ENCODE data around the gene SLC19A1.

Gene SLC19A1

DNA sequence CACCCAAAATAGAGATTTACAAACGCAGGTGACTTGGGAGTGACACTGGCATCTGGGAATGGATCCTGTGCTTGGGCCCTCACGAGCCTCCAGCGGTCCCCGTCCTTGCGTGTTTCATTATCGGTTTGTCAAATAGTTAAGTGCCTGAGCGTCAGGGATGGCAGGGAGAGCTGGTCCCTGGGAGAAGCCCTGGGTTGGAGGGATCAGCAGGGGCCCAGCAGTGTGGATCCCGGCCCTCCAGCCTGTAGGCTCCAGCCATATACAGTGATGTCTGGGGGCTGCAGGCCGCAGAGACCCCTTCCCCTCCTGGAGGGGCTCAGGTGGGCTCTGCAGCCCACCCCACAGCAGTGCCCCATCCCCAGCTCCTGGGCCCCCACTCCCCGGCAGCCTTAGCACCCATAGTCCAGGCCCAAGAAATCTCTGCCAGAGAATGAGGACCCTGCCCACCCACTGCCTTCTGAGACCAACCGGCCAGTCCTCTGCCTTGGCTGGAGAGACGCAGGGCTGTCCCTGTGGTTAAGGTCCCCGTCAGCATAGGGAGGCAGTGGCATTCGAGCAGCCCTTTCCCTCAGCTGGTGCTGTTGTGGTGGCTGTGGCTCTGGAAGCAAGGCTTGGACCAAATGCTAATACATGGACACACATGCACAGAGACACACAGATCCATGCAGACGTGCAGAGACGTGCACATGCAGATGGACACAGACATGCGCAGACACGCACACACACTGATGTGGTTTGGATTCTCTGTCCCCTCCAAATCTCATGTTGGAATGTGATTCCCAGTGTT is 2.4 kb upstream of the SLC19A1 start:
- peak in 1 of 2 experiments; percentile 13 for DNase-seq

DNA sequence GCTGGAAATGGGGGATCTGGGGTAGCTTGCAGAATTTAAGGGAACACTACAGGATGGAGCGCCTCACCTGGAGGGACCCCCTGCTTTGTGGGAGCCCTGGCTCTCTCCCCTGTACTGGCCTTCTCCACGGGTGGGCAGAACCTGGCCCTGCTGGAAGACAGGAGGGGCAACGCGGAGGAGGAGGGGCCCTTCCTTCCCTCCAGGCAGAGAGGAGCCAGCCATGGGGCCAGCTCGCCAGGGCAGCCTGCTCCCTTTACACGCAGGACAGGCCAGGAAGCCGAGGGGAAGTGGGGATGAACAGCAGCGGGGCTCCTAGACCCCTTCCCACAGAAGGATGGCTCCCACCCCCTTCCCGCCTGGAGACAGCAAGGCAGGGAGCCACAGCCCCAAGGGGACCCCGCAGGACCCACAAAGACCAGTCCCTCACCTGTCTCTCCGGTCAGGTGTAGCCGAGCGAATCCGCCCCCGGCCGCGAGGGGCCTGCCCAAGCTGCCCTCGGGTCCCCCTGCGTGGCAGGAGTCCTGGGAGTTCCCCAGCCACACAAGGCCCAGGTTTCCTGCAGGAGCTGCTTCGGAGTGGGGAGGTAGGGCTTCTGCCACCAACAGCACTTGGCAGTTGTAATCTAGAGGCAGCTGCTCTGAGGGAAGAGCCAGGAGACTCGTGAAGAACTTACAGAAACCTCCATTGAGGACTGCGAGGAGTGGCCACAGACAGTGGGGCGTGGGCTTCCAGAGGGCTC is 1.6 kb upstream of the SLC19A1 start:
- DNase-seq = peak in 1 of 2 experiments; percentile 25

DNA sequence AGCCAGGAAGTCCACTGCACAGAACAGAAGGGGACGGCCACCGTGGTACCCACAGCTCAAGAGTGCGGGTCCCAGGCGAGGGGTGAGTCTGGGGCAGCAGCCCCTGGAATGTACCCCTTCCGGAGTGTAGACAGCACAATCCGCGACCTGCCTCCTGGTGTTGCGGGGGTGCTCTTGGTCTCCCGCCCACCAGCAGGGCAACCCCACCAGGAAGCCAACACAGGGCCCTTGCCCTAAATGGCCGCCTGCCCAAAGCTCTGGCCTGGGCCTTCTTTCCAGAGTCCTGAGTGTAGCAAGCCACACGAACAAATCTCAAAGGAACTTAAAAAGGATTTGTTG is 1.1 kb upstream of the SLC19A1 start:
- DNase-seq = peak; percentile 26 to 35

DNA sequence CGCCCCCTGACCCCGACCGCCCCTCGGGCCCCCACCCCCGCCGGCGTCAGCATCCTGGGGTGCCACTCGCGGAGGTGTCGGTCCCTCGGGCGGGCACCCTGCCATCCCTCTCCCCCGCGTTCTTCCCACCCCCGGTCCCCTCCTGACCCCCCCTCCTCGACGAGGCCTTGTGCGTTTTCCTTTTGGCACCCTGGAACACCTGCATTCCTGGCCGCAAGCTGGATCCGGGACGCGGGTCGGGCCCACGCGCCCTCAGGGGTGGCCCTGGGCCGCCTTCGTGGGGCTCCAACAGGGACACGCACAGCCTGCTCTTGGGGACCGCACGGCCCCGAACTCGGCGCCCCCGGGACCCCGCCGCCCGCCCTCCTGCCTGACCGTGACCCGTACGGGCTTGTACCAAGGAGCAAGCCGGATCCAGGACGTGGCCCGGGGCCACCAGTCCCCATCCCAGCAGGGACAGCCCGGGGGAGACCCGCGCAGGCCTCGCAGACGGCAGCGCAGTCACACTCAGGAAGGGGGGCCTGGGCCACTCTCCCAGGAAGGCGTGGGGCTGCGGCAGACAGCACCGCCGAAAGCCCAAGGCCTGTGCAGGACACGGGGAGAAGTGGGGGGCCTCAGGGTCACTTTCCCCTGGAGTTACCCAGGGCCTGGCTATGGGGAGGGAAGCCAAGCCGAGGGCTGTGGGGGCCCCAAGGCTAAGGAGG is 579 bp upstream of the SLC19A1 start:
- DNase-seq = peak; percentile 38 to 45

DNA sequence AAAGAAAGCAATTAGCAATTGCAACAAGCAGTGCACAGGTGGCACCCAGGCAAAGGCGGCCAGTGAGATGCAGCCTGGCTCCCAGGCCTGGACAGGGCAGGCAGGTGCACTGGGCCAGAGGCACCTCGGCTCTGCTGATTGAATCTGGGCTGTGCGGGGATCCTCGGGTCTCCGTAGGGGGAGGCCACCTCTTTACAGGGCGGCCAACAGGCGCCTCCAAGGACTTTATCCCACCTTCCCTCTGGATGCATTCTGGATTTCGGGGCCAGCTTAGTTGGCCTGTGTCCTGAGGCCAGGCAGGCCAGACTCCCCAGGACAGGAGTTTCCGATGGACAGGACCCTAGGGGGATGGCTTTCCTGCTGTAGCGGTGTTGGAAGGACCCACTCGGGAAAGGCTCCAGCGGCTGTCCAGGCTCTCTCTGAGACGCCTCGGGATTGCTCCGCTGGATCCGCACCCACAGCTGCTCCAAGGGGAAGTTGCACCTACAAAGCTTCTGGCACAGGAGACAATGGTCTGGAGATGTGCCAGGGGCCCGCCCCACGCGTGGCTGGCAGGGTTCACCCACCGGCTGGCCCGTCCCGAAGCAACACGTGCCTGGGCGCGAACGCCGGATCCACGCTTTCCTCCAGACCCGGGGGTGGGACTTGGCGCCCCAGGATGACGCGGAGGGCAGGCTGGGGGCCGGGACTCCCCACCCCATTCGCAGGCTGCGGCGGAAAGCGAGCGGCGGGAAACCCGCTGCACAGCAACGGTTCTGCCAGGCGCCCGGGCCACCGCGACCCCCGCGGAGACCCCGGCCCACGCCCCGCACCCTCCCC is 810 bp downstream of the SLC19A1 start:
- DNase-seq = peak; percentile 82 to 86

DNA sequence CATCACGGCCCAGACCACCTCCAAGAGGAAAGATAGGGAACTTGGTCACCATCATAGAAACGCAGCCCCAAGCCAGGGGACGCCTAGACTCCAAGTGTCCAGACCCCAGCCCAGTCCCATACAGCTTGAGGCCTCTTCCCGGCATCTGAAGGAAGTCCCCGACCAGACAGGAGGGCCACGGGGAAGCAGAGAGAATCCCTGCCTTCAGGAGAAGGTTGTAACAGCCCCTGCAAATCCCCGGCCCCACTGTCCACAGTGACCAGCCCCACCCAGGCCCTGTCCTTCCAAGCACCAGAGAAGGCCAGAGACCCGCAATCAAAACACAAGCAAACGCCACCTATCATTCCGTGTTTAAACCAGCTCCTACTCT is 1.7 kb downstream of the SLC19A1 start:
- DNase-seq = peak in 1 of 2 experiments; percentile 16

DNA sequence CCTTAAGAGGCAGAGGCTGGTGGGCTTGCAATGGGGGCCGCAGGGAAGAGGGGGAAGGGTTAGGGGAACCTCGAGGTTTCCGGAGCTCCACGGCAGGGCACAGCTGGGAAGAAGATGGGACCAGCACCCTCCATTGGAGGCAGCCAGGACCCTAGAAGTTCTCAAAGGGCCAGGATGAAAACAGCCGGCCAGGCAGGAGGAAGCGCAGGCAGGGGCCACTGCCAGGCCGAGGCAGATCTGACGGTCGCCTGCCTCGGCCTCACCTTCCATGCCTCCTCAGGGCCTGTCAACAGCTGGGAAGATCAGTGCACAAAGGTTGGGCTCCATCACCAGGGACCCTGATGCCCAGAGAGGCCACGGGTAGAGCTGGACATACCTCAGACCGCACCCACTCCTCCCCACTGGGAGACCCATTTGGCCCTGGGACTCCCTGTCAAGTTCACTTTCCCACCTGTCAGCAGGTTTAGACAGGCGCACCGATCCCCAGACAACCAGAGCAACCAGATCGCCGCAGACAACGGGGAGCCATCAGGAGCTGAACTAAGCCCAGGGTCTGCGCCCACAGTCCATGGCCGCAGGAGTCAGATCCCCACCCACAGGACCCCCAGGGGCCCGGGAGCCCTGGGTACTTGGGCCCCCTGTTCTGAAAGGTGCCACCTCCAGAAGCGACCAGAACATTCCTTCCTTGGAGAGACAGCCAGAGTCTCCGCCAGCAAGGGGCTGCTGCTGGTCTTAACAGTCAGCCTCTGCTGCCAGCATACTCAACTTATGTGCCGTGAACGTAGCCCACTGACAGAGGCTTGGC is 2.2 kb downstream of the SLC19A1 start:
- peak in 1 of 2 experiments; percentile 17 for DNase-seq

DNA sequence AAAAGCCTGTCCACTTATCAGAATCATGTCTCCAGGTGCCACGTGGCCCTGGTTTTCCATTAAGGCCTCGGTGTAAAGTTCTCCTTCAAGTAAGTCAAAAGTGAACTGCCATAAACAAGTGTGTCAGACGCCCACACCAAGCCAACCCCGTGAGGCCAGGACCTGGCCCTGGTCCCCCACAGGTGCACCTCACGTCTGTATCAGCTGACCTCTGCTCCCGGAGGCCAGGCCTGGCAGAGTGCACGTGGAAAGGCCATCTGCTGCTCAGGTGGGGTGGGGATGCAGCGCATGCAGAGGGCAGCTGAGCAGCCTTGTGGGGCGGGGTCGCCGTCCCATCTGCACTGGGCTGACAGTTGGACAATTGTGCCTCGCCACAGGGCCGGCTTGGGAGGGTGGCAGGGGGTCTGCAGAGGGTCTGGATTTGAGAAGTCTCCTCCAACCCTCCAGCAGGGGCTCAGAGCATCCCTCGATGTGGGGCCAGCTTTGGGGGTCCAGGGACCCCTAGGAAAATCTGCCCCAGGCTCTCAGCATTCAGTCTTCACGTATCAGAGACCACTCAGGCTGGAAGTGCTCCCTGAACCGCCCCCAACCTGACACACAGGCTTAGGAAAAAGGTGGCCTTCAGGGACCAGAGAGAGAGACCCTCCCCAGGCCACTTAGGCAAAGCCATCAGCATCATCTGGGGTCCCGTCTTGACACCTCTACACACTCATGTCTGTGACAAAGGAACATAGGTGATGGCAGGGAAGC is 3.0 kb downstream of the SLC19A1 start:
- DNase-seq = peak in 1 of 2 experiments; percentile 17

DNA sequence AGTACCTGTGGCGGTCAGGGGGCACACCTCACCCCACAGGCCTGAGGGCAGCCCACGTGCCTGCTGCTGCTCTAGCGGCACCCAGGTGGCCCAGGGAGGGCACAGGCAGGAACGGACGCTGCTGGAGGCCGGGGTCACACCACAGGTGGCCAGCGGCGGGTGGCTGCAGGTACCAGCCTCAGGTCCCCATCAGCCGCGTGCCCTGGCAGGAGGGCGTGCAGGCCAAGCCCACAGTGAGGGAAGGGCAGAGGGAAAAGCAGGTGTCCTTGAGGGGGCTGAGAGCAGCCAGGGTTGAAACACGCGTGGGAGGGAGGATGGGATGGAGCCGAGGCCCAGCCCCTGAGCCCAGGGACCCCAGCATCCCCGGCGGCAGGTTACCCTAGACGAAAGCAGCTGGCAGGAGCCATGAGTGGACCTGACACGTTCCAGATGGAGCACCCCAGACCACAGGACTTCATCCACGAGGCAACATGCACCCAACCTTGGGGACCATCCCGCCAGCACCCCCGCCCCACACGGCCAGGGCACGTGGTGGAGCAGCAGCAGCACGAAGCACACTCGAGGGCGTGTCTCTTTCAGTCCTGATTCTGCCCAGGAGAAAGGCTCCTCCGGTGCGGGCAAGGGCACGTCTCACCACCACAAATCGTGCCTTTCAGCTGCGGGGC is 3.7 kb downstream of the SLC19A1 start:
- DNase-seq = peak in 1 of 2 experiments; percentile 16

DNA sequence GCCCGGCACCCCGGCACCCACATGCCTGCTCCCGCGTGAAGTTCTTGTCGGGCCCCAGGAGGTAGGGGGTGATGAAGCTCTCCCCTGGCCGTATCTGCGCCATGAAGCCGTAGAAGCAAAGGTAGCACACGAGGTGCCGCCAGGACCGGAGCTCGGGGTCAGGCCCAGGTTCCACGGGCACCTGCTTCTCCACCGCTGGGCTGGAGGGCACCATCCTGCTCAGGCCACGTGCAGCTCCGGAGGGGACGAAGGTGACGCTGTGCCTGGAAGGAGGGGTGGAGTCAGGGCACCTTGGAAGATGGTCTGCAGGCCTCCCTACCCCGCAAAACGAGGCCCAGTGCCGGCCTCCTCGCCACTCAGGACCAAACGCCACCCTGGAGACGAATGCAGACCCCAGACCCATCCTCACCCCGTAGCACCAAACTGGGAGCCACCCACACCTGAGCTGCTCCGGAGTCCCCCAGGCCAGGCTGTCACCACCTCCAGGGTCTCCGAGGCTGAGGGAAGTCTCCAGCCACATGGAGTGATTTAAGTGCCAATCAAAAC is 4.4 kb downstream of the SLC19A1 start:
- no peak for DNase-seq

DNA sequence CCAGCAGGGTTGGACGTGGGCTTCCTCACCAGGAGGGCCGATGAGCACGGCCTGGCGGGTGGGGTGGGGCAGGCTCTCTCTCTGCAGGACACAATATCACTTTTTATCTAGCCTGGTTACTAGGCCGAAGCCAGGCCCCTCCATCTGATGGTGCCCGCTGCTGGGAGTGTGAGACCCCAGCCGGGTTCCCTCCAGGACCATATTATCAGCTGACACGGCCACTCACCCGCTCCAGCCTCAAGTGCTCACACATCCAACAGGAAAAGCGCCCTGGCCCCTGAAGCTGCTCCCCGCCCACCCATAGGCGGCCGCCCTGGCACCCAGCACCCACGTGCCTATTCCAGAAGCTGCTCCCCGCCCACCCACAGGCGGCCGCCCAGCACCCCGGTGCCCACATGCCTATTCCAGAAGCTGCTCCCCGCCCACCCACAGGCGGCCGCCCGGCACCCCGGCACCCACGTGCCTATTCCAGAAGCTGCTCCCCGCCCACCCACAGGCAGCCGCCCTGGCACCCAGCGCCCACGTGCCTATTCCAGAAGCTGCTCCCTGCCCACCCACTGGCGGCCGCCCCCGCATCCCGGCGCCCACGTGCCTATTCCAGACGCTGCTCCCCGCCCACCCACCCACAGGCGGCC is 5.0 kb downstream of the SLC19A1 start:
- DNase-seq = no peak

DNA sequence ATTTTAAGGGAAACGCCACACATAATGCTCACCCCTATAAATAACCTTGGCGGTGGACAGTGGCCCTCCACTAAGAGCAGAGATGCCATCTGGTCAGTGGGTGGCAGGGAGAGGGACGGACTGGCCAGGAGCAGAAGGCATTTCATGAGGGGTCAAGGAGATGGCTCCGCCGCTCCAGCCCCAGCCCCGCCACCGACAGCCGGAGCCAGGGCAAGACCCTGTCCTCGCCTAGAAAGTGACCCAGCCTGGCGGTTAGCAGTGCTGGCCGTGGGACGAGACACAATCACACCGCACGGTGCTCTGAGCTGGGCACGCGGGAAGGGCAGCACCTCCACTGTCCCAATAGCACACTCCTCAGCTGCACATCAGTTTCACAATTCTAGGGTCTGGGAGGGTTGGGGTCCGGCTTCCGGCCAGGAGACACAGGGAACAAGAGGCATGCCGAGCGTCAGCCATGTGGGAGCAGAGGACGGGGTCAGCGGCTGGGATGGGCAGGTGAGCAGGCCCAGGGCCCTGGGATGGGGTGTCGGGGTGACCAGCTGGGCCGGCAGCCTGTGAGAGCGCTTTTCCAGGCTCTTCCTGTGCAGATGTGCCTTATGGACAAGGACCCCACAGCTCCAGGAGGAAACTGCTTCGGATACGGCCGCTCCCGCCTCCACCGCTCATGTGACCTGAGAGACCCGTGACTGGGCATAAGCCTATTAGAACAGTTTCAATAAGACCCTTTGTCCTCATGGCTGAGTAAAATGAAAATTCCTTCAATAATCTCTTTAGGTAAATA is 5.7 kb downstream of the SLC19A1 start:
- no peak for DNase-seq

DNA sequence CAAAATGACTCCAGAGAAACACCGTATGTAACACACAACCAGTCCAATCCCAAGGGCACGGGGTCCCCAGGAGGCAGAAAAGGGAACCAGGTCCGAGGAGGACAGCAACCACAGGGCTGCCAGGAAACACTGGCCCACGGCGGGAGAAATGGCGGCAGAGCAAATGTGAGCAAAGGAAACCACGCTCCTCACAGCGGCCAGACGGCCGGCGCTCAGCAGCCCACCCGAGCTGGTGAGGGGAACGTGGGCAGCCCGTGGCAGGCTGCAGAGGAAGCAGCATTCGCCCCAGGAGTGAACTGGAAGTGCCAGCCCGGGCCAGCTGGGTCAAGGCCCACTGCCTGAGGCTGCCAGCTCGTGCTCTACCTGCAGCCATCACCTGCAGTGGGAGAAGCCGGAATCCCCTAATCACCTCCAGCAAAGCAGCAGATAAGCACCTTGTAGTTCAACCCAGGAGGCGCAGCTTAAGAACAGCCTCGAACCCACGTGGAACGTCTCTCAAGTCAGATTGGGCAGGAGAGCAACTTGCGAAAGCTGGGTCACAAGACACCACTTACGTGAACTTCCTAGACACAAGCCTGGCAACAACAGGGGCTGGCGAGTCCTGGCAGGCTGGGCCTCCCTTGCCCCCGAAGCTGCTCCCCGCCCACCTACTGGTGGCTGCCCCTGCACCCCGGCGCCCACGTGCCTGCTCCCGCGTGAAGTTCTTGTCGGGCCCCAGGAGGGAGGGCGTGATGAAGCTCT is 6.7 kb downstream of the SLC19A1 start:
- DNase-seq = no peak

DNA sequence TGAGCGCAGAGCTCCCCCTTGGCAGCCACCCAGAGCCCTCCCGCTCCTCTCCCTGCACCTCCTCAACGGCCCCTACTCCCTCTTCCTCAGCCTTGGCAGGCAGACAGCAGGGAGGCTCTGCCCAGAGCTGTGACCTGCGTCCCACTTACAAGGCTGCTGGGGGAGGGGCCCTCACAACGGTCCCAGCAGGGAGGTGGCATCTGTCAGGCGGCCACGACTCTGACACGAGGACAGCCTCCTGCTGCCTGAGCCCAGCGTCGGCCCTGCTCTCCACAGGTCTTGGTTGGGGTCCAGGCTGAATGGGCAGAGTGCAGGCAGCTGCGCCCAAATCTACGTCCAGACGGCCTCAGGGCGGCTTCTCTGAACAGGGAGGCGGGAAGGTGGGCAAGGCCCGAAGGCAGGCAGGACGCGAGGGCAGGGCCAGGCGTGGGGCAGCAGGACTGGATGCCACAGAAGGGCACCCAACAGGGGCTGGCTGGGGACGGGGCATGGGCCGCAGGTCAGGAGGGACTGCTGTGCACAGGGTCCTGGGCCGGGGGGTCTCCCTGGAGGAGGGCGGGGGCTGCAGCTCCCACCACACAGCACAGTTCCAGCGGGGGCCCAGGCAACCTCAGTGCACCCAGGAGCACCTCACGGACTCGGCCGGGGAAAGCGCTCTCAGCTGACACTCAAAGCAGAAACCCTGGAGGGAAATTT is 7.5 kb downstream of the SLC19A1 start:
- DNase-seq = no peak

DNA sequence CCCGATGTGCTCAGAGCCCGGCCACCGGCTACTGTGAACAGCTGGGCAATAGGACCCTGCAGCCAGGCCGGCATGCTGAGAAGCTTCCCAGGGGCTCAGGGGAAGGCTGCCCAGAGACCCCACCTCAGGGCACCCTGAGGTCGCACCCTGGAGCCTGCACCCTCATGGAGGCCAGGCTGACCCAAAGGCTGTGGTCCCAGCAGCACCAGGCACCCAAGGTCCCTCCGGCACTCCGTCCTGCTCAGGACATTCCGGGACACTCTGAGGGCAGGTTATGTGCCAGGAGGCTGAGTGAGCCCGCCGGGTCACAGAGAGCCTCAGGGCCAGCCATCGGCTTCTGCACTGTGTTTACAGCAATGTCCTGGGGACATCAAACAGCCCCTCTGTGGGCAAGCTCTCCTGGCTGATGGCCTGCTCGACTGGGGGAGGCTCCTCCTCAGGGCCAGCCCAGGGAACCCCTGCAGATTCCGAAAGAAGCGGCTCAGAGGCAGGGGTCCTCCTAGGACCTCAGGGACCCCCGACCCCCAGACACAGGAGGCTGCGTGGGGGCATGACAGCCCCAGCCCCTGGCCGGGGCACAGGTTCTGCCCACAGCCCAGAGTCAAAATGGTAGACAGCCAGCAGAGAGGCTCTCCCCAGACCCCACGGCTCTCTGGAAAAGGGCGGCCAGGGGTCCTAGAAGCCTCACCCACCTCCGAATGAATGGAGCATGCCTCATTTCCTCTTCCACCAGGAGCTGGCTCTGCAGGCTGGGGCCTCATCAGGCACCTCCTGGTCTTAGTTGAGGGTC is 8.2 kb downstream of the SLC19A1 start:
- DNase-seq = no peak

DNA sequence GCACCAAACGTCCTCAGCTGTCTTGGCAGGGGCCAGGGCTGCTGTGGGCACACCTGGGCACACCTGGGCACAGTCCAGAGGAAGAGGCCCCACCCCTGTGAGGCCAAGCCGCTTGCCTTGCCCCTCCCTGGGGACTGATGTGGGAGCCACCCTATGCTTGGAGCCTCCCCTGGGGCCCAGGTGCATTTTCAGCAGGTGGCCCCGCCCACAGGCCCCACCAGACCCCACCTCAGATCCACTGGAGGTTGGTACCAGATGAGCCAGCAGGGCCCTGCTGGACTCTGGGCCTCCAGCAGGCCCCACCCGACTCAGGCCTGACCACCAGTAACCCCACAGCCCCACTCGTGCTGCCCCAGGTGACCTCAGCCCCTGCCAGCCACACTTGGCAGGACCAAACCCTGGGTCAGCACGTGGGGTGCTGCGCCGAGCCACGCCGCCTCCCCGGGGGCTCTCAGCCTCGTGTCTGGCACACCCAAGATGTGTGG is 8.8 kb downstream of the SLC19A1 start:
- DNase-seq = no peak
